Measurements from ENCODE around the gene TBC1D2. TPM values are rescaled to one million over a fixed set of nuclear protein-coding genes. Genes with fewer than 3 reads are reported as not detected.

TBC1D2 gene
- total and polyA plus RNA-seq, 2 donors (not counting 1 experiment from before 2014, with no cell fraction given) = 7.5 to 24.9 TPM

DNA sequence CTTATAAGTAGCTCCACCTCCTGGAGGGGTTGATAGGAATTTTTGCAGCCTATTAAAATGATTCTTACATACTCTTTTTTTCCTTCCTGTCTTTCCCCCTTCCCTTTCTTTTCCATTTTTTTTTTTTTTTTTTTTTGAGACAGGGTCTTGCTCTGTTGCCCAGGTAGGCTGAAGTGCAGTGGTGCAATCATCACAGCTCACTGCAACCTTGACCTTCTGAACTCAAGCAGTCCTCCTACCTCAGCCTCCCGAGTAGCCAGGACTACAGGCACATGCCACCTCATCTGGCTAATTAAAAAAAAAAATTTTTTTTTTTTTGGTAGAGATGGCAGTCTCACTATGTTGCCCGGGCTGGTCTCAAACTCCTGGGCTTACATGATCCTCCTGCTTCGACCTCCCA lies 4.3 kb upstream of the TBC1D2 start:
- no peak overlapping the region for H3K4me3 ChIP-seq (replicated peaks in 1 of 4; ENCODE audit: control extremely low read depth in 1 of 4, insufficient read depth in 1 of 4, low read depth in 3 of 4, low read length in 4 of 4)
- TF ChIP-seq EZH2 (IDR thresholded peaks at IDR 0.05; ENCODE audit: low read length, missing control alignments) = no peak
- TF ChIP-seq, protein P1, sequence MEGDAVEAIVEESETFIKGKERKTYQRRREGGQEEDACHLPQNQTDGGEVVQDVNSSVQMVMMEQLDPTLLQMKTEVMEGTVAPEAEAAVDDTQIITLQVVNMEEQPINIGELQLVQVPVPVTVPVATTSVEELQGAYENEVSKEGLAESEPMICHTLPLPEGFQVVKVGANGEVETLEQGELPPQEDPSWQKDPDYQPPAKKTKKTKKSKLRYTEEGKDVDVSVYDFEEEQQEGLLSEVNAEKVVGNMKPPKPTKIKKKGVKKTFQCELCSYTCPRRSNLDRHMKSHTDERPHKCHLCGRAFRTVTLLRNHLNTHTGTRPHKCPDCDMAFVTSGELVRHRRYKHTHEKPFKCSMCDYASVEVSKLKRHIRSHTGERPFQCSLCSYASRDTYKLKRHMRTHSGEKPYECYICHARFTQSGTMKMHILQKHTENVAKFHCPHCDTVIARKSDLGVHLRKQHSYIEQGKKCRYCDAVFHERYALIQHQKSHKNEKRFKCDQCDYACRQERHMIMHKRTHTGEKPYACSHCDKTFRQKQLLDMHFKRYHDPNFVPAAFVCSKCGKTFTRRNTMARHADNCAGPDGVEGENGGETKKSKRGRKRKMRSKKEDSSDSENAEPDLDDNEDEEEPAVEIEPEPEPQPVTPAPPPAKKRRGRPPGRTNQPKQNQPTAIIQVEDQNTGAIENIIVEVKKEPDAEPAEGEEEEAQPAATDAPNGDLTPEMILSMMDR (conservative IDR thresholded peaks at IDR 0.05 in 1 of 2, IDR thresholded peaks at IDR 0.05 in 1 of 2; ENCODE audit: low read depth in 1 of 2, low read length in 2 of 2) = no peak

DNA sequence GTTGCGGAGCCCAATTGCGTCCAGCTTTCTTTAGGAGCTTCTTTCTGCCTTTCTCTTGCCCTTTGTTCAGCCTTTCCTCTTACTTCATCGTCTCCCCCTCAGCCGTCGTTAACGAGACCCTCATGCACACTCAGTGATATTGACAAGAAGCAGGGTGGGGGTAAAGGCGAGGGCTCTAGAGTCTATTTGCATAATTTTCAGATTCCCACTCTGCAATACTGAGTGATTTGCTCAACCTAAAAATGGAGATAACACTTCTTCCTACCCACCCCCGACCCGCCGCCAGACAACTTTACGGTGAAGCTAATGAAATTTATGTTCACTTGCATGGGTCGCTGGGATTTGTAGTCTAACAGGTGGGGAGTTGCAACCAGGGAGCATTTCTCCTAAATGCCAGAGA lies 1.3 kb upstream of the TBC1D2 start:
- no peak for TF ChIP-seq EZH2 (IDR thresholded peaks at IDR 0.05; ENCODE audit: low read length, missing control alignments)
- TF ChIP-seq, protein P1 (conservative IDR thresholded peaks at IDR 0.05 in 1 of 2, IDR thresholded peaks at IDR 0.05 in 1 of 2; ENCODE audit: low read depth in 1 of 2, low read length in 2 of 2) = no peak
- Histone ChIP-seq H3K4me1 (ENCODE audit: control insufficient read depth, extremely low read depth, insufficient read depth, low read length) (peaks cover 14% of the 10 kb centered on the region), H3K4me3 (replicated peaks in 1 of 4; ENCODE audit: control extremely low read depth in 1 of 4, insufficient read depth in 1 of 4, low read depth in 3 of 4, low read length in 4 of 4) (peak overlapping the region; percentile 74 to 92 (median 82)), H3K27me3 (ENCODE audit: control insufficient read depth, insufficient read depth, low read length) (no peaks in the 10 kb centered on the region), H3K36me3 (ENCODE audit: control insufficient read depth, insufficient read depth, low read length) (peaks cover 2% of the 10 kb centered on the region), H3K27ac (ENCODE audit: insufficient read depth, low read length) (peak overlapping the region; percentile 92), H3K79me2 (ENCODE audit: control insufficient read depth, insufficient read depth, low read length) (peaks cover 28% of the 10 kb centered on the region), H3K9me3 (ENCODE audit: control insufficient read depth, insufficient read depth, low read depth, low read length) (no peaks in the 10 kb centered on the region), H3K9ac (ENCODE audit: insufficient read depth, low read length) (peak overlapping the region; percentile 94), H3K4me2 (ENCODE audit: extremely low read depth, insufficient read depth, low read length) (peak overlapping the region; percentile 96), H2AFZ (ENCODE audit: low read length) (peak overlapping the region; percentile 71), H4K20me1 (ENCODE audit: control insufficient read depth, extremely low read depth, insufficient read depth, low read length) (no peaks in the 10 kb centered on the region)
- DNase-seq (ENCODE audit: low read depth in 2 of 2) = no peak

More for the DNA sequence above, 4.3 kb upstream of the TBC1D2 start:
- Histone ChIP-seq H3K9me3 (ENCODE audit: control insufficient read depth, insufficient read depth, low read depth, low read length) (no peaks in the 10 kb centered on the region), H4K20me1 (ENCODE audit: control insufficient read depth, extremely low read depth, insufficient read depth, low read length) (no peaks in the 10 kb centered on the region), H3K4me2 (ENCODE audit: extremely low read depth, insufficient read depth, low read length) (no peak overlapping the region), H3K79me2 (ENCODE audit: control insufficient read depth, insufficient read depth, low read length) (peaks cover 2% of the 10 kb centered on the region), H2AFZ (ENCODE audit: low read length) (no peak overlapping the region), H3K27ac (ENCODE audit: insufficient read depth, low read length) (no peak overlapping the region), H3K36me3 (ENCODE audit: control insufficient read depth, insufficient read depth, low read length) (no peaks in the 10 kb centered on the region), H3K9ac (ENCODE audit: insufficient read depth, low read length) (no peak overlapping the region), H3K4me1 (ENCODE audit: control insufficient read depth, extremely low read depth, insufficient read depth, low read length) (peaks cover 7% of the 10 kb centered on the region), H3K27me3 (ENCODE audit: control insufficient read depth, insufficient read depth, low read length) (no peaks in the 10 kb centered on the region)
- no peak for DNase-seq (ENCODE audit: low read depth in 2 of 2)

DNA sequence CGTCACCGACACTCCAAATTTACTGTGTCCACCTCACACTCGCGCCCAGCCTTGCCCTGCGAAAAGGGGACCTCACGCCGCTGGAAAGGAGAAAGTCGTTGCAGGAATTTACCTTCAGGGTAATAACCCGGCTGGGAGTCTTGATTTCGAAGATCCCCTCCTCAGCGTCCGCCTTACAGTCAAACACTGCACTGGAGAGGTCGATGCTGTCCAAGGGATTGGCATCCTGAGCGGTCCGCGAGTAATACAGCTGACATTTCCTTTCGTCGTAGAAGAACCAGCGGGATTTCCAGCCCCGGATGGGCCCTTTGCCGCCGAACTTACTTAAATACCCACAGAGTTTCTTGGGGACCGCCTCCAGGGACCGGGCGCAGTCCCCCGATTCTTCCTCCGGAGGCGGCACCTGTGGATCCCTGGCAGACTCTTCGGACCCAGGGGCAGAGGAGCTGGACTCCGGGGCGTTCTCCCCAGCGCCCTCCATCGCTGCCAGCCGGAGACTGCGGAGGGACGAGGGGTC lies 330 bp downstream of the TBC1D2 start:
- Histone ChIP-seq H3K4me2 (ENCODE audit: extremely low read depth, insufficient read depth, low read length) (peak overlapping the region; percentile 84), H2AFZ (ENCODE audit: low read length) (peak overlapping the region; percentile 61), H3K9me3 (ENCODE audit: control insufficient read depth, insufficient read depth, low read depth, low read length) (no peaks in the 10 kb centered on the region), H3K27ac (ENCODE audit: insufficient read depth, low read length) (peak overlapping the region; percentile 92), H3K27me3 (ENCODE audit: control insufficient read depth, insufficient read depth, low read length) (no peaks in the 10 kb centered on the region), H3K4me1 (ENCODE audit: control insufficient read depth, extremely low read depth, insufficient read depth, low read length) (peaks cover 24% of the 10 kb centered on the region), H3K9ac (ENCODE audit: insufficient read depth, low read length) (peak overlapping the region; percentile 94), H3K36me3 (ENCODE audit: control insufficient read depth, insufficient read depth, low read length) (peaks cover 3% of the 10 kb centered on the region), H3K4me3 (replicated peaks in 1 of 4; ENCODE audit: control extremely low read depth in 1 of 4, insufficient read depth in 1 of 4, low read depth in 3 of 4, low read length in 4 of 4) (peak overlapping the region; percentile 74 to 92 (median 82)), H4K20me1 (ENCODE audit: control insufficient read depth, extremely low read depth, insufficient read depth, low read length) (no peaks in the 10 kb centered on the region), H3K79me2 (ENCODE audit: control insufficient read depth, insufficient read depth, low read length) (peaks cover 30% of the 10 kb centered on the region)
- peak; percentile 47 to 63 for DNase-seq (ENCODE audit: low read depth in 2 of 2)
- TF ChIP-seq, protein P1 (conservative IDR thresholded peaks at IDR 0.05 in 1 of 2, IDR thresholded peaks at IDR 0.05 in 1 of 2; ENCODE audit: low read depth in 1 of 2, low read length in 2 of 2) = peak in 1 of 2 donors; percentile 3
- TF ChIP-seq EZH2 (IDR thresholded peaks at IDR 0.05; ENCODE audit: low read length, missing control alignments) = no peak

All from fibroblast of lung (primary cell).